Cardiac muscle cell (in vitro differentiated cells and primary cell): ENCODE results near the gene INPP5F. TPM values are rescaled to one million over a fixed set of nuclear protein-coding genes. Genes with fewer than 3 reads are reported as not detected.

Source experiments
- DNase-seq, 2 donors: peaks; one replicate each; pipeline versions ENCODE4 v3.0.0 to v3.0.0-alpha.2; 2010 to 2017; ENCODE audit warnings: low read depth in 1 of 2, low spot score in 1 of 2
- H3K27ac ChIP-seq: fragments of 200-600 bp; sonication (generic); 2 replicates; pipeline ENCODE4 v1.5.1; 2016
- H3K27me3 ChIP-seq: fragments of 200-600 bp; sonication (generic); 2 replicates; pipeline ENCODE4 v1.6.0; 2016; ENCODE audit warnings: control low read depth
- H3K36me3 ChIP-seq: fragments of 200-600 bp; sonication (generic); 2 replicates; pipeline ENCODE4 v1.5.1; 2016; ENCODE audit warnings: control low read depth
- H3K4me1 ChIP-seq: fragments of 200-600 bp; sonication (generic); 2 replicates; pipeline ENCODE4 v1.8.1; 2017; ENCODE audit warnings: low read depth, mild to moderate bottlenecking, mixed run types
- H3K4me3 ChIP-seq: fragments of 200-600 bp; sonication (generic); 2 replicates; pipeline ENCODE4 v1.5.1; 2016; ENCODE audit warnings: mild to moderate bottlenecking
- H3K9me3 ChIP-seq: fragments of 200-600 bp; sonication (generic); 2 replicates; pipeline ENCODE4 v1.5.1; 2017; ENCODE audit warnings: low read depth, mild to moderate bottlenecking, control low read depth
- CTCF ChIP-seq: IDR thresholded peaks from 2 replicates; pipeline ENCODE4 v1.5.1; 2012; ENCODE audit warnings: low read depth, mild to moderate bottlenecking, low read length
- polyA plus RNA-seq: library from polyadenylated mRNA; unstranded; fragments of >200 nt; fragmentation: Nextera tagmentation; extraction: Ambion mirVana; gene quantifications from 2 replicates; pipeline ENCODE4 v1.2.1, GENCODE V29; 2016
- total RNA-seq: library from RNA; depleted of rRNA; stranded (reverse); fragments of >200 nt; gene quantifications from 2 replicates; pipeline ENCODE4 v1.2.3, GENCODE V29; 2016

The INPP5F gene
- total and polyA plus RNA-seq, 2 experiments from 2014 or later: 10.2 to 15.7 TPM

- H3K27ac ChIP-seq: no peak overlapping the region
- H3K27me3 ChIP-seq: no peaks in the 10 kb centered on the region
- H3K36me3 ChIP-seq: peaks cover 74% of the 10 kb centered on the region
- H3K9me3 ChIP-seq: no peaks in the 10 kb centered on the region
- H3K4me1 ChIP-seq: no peaks in the 10 kb centered on the region
- H3K4me3 ChIP-seq: no peak overlapping the region
- no peak for TF ChIP-seq CTCF
- peak in 1 of 2 donors; percentile 86 for DNase-seq
These were observed 123.4 kb downstream of the INPP5F start for GRCh38 chr10:119849031-119849789.

GRCh38 chr10:119849944-119850343 is 124.1 kb downstream of the INPP5F start:
- Histone ChIP-seq H3K27ac (no peak overlapping the region), H3K4me3 (no peak overlapping the region), H3K9me3 (no peaks in the 10 kb centered on the region), H3K4me1 (no peaks in the 10 kb centered on the region), H3K36me3 (peaks cover 70% of the 10 kb centered on the region), H3K27me3 (no peaks in the 10 kb centered on the region)
- DNase-seq: no peak
- no peak for TF ChIP-seq CTCF

- Histone ChIP-seq H3K27ac (no peak overlapping the region), H3K27me3 (no peaks in the 10 kb centered on the region), H3K9me3 (no peaks in the 10 kb centered on the region), H3K36me3 (peaks cover 61% of the 10 kb centered on the region), H3K4me3 (no peak overlapping the region), H3K4me1 (no peaks in the 10 kb centered on the region)
- no peak for DNase-seq
- TF ChIP-seq CTCF: no peak
These were observed 126.4 kb downstream of the INPP5F start for GRCh38 chr10:119852277-119852676.

- Histone ChIP-seq H3K27ac (no peak overlapping the region), H3K4me1 (no peaks in the 10 kb centered on the region), H3K9me3 (no peaks in the 10 kb centered on the region), H3K4me3 (no peak overlapping the region), H3K36me3 (peaks cover 62% of the 10 kb centered on the region), H3K27me3 (no peaks in the 10 kb centered on the region)
- no peak for TF ChIP-seq CTCF
- DNase-seq: no peak
These were observed 127.0 kb downstream of the INPP5F start for GRCh38 chr10:119852822-119853221.

- Histone ChIP-seq H3K4me1 (no peaks in the 10 kb centered on the region), H3K9me3 (no peaks in the 10 kb centered on the region), H3K36me3 (peaks cover 62% of the 10 kb centered on the region), H3K27ac (no peak overlapping the region), H3K27me3 (no peaks in the 10 kb centered on the region), H3K4me3 (no peak overlapping the region)
- no peak for TF ChIP-seq CTCF
- DNase-seq: no peak
These were observed 127.7 kb downstream of the INPP5F start for GRCh38 chr10:119853574-119853973.
